GM12878 (cell line): ENCODE results near the gene MACROD2. TPM values are rescaled to one million over a fixed set of nuclear protein-coding genes. Genes with fewer than 3 reads are reported as not detected.

ENCODE experiments used
- ATAC-seq: fragments of 200-7000 bp; cut with Tn5 transposase; 3 replicates; pipeline ENCODE4 v1.9.1; 2020; ENCODE audit warnings: mild to moderate bottlenecking, moderate library complexity
- BruUV-seq: library from RNA; stranded (reverse); fragments of 400-500 nt; replicated peaks from 2 replicates; lab custom pipeline; 2021; lab: Mats Ljungman, UMichigan
- CTCF ChIA-PET: fragments of 300-600 bp; sonication (Branson Sonifier 250); formaldehyde crosslinking; extraction: SDS; loops from one replicate; lab custom pipeline; 2021; ENCODE audit warnings: inconsistent platforms; lab: Yijun Ruan, JAX
- POLR2A ChIA-PET: fragments of 350-600 bp; formaldehyde crosslinking; extraction: SDS; loops from one replicate; lab custom pipeline; 2021; ENCODE audit warnings: inconsistent platforms; lab: Charles Lee
- RAD21 ChIA-PET: fragments of 300-600 bp; sonication (Branson Sonifier 250); formaldehyde crosslinking; loops from one replicate; lab custom pipeline; 2023; ENCODE audit warnings: antibody characterized with exemption; ENCODE audit not compliant: unreplicated experiment; lab: Charles Lee
- SMC1A ChIA-PET: fragments of 300-600 bp; sonication (Branson Sonifier 250); formaldehyde crosslinking; loops from one replicate; lab custom pipeline; 2023; ENCODE audit not compliant: unreplicated experiment, uncharacterized antibody; lab: Charles Lee
- DNase-seq: peaks from one replicate; pipeline ENCODE4 v3.0.0-alpha.2; 2011; ENCODE audit warnings: low read depth, low spot score
- FAIRE-seq: peaks from 3 replicates; lab custom pipeline; 2011; peaks lifted over from hg19 to GRCh38; lab: Jason Lieb, UNC
- H2AFZ ChIP-seq: 2 replicates; pipeline ENCODE4 v1.6.0; 2011; ENCODE audit warnings: low read depth, low read length, control low read depth; ENCODE audit not compliant: control insufficient read depth
- H3K27ac ChIP-seq: 2 replicates; pipeline ENCODE4 v1.5.1; 2011; ENCODE audit warnings: control low read depth; ENCODE audit not compliant: control insufficient read depth, insufficient read depth
- H3K27me3 ChIP-seq, 2 experiments: replicated peaks in 1 of 2; 2 replicates each; pipeline versions ENCODE4 v1.6.0 to v1.6.1; 2011; ENCODE audit warnings: low read length in 1 of 2; ENCODE audit not compliant: control insufficient read depth in 2 of 2, insufficient read depth in 2 of 2
- H3K36me3 ChIP-seq, 2 experiments: 2 replicates each; pipeline ENCODE4 v1.5.1; 2011; ENCODE audit warnings: low read length in 1 of 2; ENCODE audit not compliant: control insufficient read depth in 2 of 2, insufficient read depth in 2 of 2
- H3K4me1 ChIP-seq: 2 replicates; pipeline ENCODE4 v1.6.1; 2011; ENCODE audit warnings: mild to moderate bottlenecking, low read length, moderate library complexity, mixed read lengths; ENCODE audit not compliant: control insufficient read depth, insufficient read depth
- H3K4me2 ChIP-seq: 2 replicates; pipeline ENCODE4 v1.6.0; 2011; ENCODE audit warnings: control low read depth; ENCODE audit not compliant: control insufficient read depth, insufficient read depth
- H3K4me3 ChIP-seq: fragments of 200-600 bp; sonication (generic); 2 replicates; pipeline ENCODE4 v1.5.1; 2016
- H3K79me2 ChIP-seq: 2 replicates; pipeline ENCODE4 v1.6.0; 2011; ENCODE audit warnings: low read length; ENCODE audit not compliant: control insufficient read depth, insufficient read depth
- H3K9ac ChIP-seq: 2 replicates; pipeline ENCODE4 v1.8.0; 2011; ENCODE audit warnings: low read length, control low read depth, mixed read lengths; ENCODE audit not compliant: control insufficient read depth, insufficient read depth
- H3K9me3 ChIP-seq: replicated peaks from 3 replicates; pipeline ENCODE4 v1.5.1; 2011; ENCODE audit warnings: mild to moderate bottlenecking, low read length; ENCODE audit not compliant: control insufficient read depth, insufficient read depth
- H4K20me1 ChIP-seq: 2 replicates; pipeline ENCODE4 v1.6.0; 2011; ENCODE audit not compliant: control insufficient read depth, insufficient read depth
- BCL11A ChIP-seq: IDR thresholded peaks from 2 replicates; pipeline ENCODE4 v1.6.1; 2011; ENCODE audit warnings: low read depth, low read length
- CTCF ChIP-seq, 3 experiments: IDR thresholded peaks in 2 of 3; conservative IDR thresholded peaks in 1 of 3; 2 replicates each; pipeline ENCODE4 v1.5.1; 2011; ENCODE audit warnings: low read depth in 3 of 3, low read length in 3 of 3, mild to moderate bottlenecking in 3 of 3, control low read depth in 2 of 3, moderate library complexity in 2 of 3, inconsistent platforms in 1 of 3, mixed read lengths in 1 of 3; ENCODE audit not compliant: control insufficient read depth in 2 of 3, insufficient read depth in 1 of 3; ENCODE audit errors: extremely low read depth in 1 of 3
- CUX1 ChIP-seq: IDR thresholded peaks from 2 replicates; pipeline ENCODE4 v1.6.1; 2012; ENCODE audit warnings: improper control_type of control experiment, low read depth, low read length; ENCODE audit not compliant: insufficient replicate concordance
- MEF2A ChIP-seq: IDR thresholded peaks from 2 replicates; pipeline ENCODE4 v1.6.1; 2011; ENCODE audit warnings: low read depth, mild to moderate bottlenecking, low read length, moderate library complexity; ENCODE audit not compliant: insufficient read depth
- NFYA ChIP-seq: IDR thresholded peaks from 2 replicates; pipeline ENCODE4 v1.6.1; 2011; ENCODE audit warnings: low read depth, mild to moderate bottlenecking, low read length, improper control_type of control experiment, borderline replicate concordance
- PBX3 ChIP-seq: IDR thresholded peaks from 2 replicates; pipeline ENCODE4 v1.6.1; 2011; ENCODE audit warnings: mild to moderate bottlenecking, low read depth, low read length, moderate library complexity; ENCODE audit not compliant: insufficient replicate concordance
- POU2F2 ChIP-seq: IDR thresholded peaks from 3 replicates; pipeline ENCODE4 v1.6.1; 2011; ENCODE audit warnings: low read depth, mild to moderate bottlenecking, low read length, borderline replicate concordance
- RAD21 ChIP-seq: IDR thresholded peaks from 2 replicates; pipeline ENCODE4 v1.6.1; 2011; ENCODE audit warnings: mild to moderate bottlenecking, low read depth, low read length, moderate library complexity; ENCODE audit not compliant: insufficient read depth
- RB1 ChIP-seq: fragments of 450-650 bp; formaldehyde crosslinking; IDR thresholded peaks from 2 replicates; pipeline ENCODE4 v1.6.1; 2017; ENCODE audit warnings: mild to moderate bottlenecking, borderline replicate concordance
- RBBP5 ChIP-seq: fragments of 200-600 bp; sonication (generic); conservative IDR thresholded peaks from 2 replicates; pipeline ENCODE4 v1.6.1; 2016
- SMC3 ChIP-seq: IDR thresholded peaks from 2 replicates; pipeline ENCODE4 v1.6.1; 2011; ENCODE audit warnings: low read length, improper control_type of control experiment, borderline replicate concordance
- YBX1 ChIP-seq: fragments of 450-650 bp; IDR thresholded peaks from 2 replicates; pipeline ENCODE4 v1.6.1; 2016; ENCODE audit warnings: antibody characterized with exemption
- ZNF217 ChIP-seq: fragments of 450-650 bp; IDR thresholded peaks from 2 replicates; pipeline ENCODE4 v1.6.1; 2017; ENCODE audit warnings: antibody characterized with exemption, mild to moderate bottlenecking
- ZNF24 ChIP-seq: fragments of 450-650 bp; IDR thresholded peaks from 2 replicates; pipeline ENCODE4 v1.6.1; 2017; ENCODE audit warnings: antibody characterized with exemption, mild to moderate bottlenecking
- ZNF274 ChIP-seq: IDR thresholded peaks from one replicate; pipeline ENCODE4 v1.8.0; 2011; ENCODE audit not compliant: insufficient read length, insufficient read depth
- ZNF622 ChIP-seq: fragments of 450-650 bp; IDR thresholded peaks from 2 replicates; pipeline ENCODE4 v1.6.1; 2017; ENCODE audit warnings: mild to moderate bottlenecking, inconsistent platforms
- WGBS: methylation state at CpG from one replicate; pipeline ENCODE4 v1.1.6; 2016; ENCODE audit warnings: low lambda C conversion rate; ENCODE audit not compliant: insufficient replicate concordance, insufficient coverage; ENCODE audit errors: missing lambda C conversion rate; 5-methylcytosine and 5-hydroxymethylcytosine counted together
- in situ Hi-C: fragments of 300-500 bp; cut with MboI; formaldehyde crosslinking; loops from 9 replicates; pipeline ENCODE4 v1.14.3; 2018; ENCODE audit warnings: mixed read lengths
- intact Hi-C: fragments of 100-400 bp; cut with micrococcal nuclease; formaldehyde crosslinking; loops from one replicate; pipeline ENCODE4 v1.14.2; 2022; ENCODE audit not compliant: unreplicated experiment
- polyA plus RNA-seq, 11 experiments: library from polyadenylated mRNA; depleted of rRNA in 4 of 11; unstranded in 6 of 11; stranded (reverse) in 5 of 11; fragments of >200 nt; fragmentation: Nextera tagmentation in 4 of 11; fragmentation: Illumina TruSeq in 1 of 11; extraction: Ambion mirVana in 4 of 11; extraction: Trizol in 1 of 11; gene quantifications; 1 replicate in 1 of 11; 2 replicates in 10 of 11; pipeline versions ENCODE4 v1.2.1 to v1.2.3, GENCODE V29; 2011 to 2016; ENCODE audit warnings: inconsistent platforms in 2 of 11, missing spikeins in 2 of 11, low read depth in 1 of 11
- total RNA-seq, 4 experiments: library from RNA; depleted of rRNA in 3 of 4; stranded (reverse); fragments of >200 nt in 3 of 4; fragmentation: Illumina TruSeq in 1 of 4; extraction: Trizol in 1 of 4; gene quantifications; 2 replicates each; pipeline versions ENCODE4 v1.2.1 to v1.2.3, GENCODE V29; 2013 to 2021

MACROD2 gene
- total and polyA plus RNA-seq, 10 of the 15 experiments (the other 5 are each of a cell fraction or from before 2014, with no cell fraction given), result 1.1 to 21.5 (median 2.2) TPM

GRCh38 chr20:15708984-15709598, 1713.8 kb downstream of the MACROD2 start:
- DNase-seq, result no peak
- no peaks in the 10 kb centered on the region for H4K20me1 ChIP-seq
- ChIA-PET SMC1A (interaction anchor here (0.8 to 2.9 kb wide), 8 partner anchors 11 to 769 kb away, joined by 3 to 27 read pairs (median 4); no protein-coding TSS in a partner anchor), CTCF (interaction anchor here (0.6 to 4.6 kb wide), 19 partner anchors 9 to 1004 kb away, joined by 3 to 39 read pairs (median 3); no protein-coding TSS in a partner anchor), RAD21 (interaction anchor here (0.8 to 2.2 kb wide), 4 partner anchors 193 to 767 kb away, joined by 3 to 14 read pairs (median 4); no protein-coding TSS in a partner anchor), POLR2A (no interaction called here)
- BruUV-seq, result no TSS peak
- no peaks in the 10 kb centered on the region for H3K27me3 ChIP-seq
- no peaks in the 10 kb centered on the region for H3K36me3 ChIP-seq
- H3K4me1 ChIP-seq, result no peaks in the 10 kb centered on the region
- H3K9ac ChIP-seq, result no peak overlapping the region
- intact Hi-C loops, result loop anchor here (1.0 to 10.0 kb wide), 4 partner anchors 194 to 936 kb away; no protein-coding TSS in a partner anchor
- in situ Hi-C loops, result loop anchor here (25.0 kb wide), 1 partner anchor 778 kb away; no protein-coding TSS in a partner anchor
- no peak overlapping the region for H3K4me2 ChIP-seq
- WGBS, result 21% methylated on average over 9 of the region's 9 CpGs
- H3K9me3 ChIP-seq, result no peaks in the 10 kb centered on the region
- ATAC-seq, result peak; percentile 94
- H3K79me2 ChIP-seq, result no peaks in the 10 kb centered on the region
- H3K4me3 ChIP-seq, result no peak overlapping the region
- no peak overlapping the region for H3K27ac ChIP-seq
- H2AFZ ChIP-seq, result no peak overlapping the region
- FAIRE-seq, result no peak
- TF ChIP-seq RB1 (no peak), ZNF24 (no peak), CTCF (IDR thresholded peaks at IDR 0.05 in 2 of 3, conservative IDR thresholded peaks at IDR 0.05 in 1 of 3; ENCODE audit: control insufficient read depth in 2 of 3, extremely low read depth in 1 of 3, insufficient read depth in 1 of 3, low read depth in 3 of 3, low read length in 3 of 3) (peak; percentile 61 to 81 (median 75)), MEF2A (no peak), BCL11A (no peak), CUX1 (no peak), RBBP5 (no peak), ZNF274 (no peak), PBX3 (no peak), ZNF622 (no peak), YBX1 (no peak), RAD21 (peak; percentile 79), SMC3 (peak; percentile 90), ZNF217 (no peak), NFYA (no peak), POU2F2 (no peak)
